Sigmoid colon (tissue), 4 donors: ENCODE results near the gene NXPH4.
A peak's percentile ranks its signal among the peaks of the same experiment; 100 is the strongest.

Experiments
- EP300 ChIP-seq, 4 donors: sonication (generic); formaldehyde crosslinking; IDR thresholded peaks; one replicate each; pipeline ENCODE4 v1.6.1; 2017; ENCODE audit warnings: antibody characterized with exemption in 4 of 4
- POLR2A ChIP-seq, 2 donors: fragments of 450-650 bp; IDR thresholded peaks; one replicate each; pipeline ENCODE4 v1.6.1; 2016; ENCODE audit warnings: antibody characterized with exemption in 2 of 2, mild to moderate bottlenecking in 2 of 2, moderate library complexity in 2 of 2
- POLR2AphosphoS5 ChIP-seq, 4 donors: sonication (generic); formaldehyde crosslinking; IDR thresholded peaks; one replicate each; pipeline ENCODE4 v1.6.1; 2017; ENCODE audit warnings: antibody characterized with exemption in 4 of 4
- TF ChIP-seq, protein P1 (sequence below), 4 experiments: fragments of 450-650 bp in 3 of 4; fragments of 200-600 bp in 1 of 4; IDR thresholded peaks; one replicate each; pipeline ENCODE4 v1.5.1; 2016 to 2019; ENCODE audit warnings: antibody characterized with exemption in 4 of 4, mild to moderate bottlenecking in 3 of 4, moderate library complexity in 2 of 4

DNA sequence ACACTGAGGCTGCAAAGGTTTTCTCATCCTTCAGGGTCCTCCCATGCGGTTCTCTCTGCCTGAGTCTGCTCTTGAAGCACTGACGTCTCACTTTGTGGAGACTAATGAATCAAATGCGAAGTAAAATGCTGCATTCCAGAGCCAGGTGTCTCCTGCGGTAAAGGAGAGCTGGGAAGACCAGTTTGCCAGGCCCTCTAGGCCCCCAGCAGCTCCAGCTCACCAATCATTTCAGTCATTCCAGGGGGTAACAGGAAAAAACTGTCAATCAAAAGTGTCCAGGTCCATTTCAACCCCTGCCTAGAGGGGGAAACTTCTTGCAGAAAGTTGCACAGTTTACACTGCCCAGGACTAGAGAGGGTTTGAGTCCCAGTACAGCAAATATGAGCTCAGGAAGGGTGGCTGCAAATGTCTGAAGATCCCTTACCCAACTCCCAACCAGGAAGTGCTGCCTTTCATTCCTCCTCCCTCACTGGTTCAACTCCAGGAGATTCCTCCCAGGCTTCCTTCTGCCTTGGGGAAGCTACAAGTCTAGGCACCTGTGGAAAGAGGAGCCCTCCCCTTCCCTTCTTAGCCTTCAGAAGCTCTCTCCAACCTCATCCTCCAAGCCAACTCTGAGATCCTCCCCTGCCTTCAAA lies 2.7 kb upstream of the NXPH4 start:
- TF ChIP-seq, protein P1, sequence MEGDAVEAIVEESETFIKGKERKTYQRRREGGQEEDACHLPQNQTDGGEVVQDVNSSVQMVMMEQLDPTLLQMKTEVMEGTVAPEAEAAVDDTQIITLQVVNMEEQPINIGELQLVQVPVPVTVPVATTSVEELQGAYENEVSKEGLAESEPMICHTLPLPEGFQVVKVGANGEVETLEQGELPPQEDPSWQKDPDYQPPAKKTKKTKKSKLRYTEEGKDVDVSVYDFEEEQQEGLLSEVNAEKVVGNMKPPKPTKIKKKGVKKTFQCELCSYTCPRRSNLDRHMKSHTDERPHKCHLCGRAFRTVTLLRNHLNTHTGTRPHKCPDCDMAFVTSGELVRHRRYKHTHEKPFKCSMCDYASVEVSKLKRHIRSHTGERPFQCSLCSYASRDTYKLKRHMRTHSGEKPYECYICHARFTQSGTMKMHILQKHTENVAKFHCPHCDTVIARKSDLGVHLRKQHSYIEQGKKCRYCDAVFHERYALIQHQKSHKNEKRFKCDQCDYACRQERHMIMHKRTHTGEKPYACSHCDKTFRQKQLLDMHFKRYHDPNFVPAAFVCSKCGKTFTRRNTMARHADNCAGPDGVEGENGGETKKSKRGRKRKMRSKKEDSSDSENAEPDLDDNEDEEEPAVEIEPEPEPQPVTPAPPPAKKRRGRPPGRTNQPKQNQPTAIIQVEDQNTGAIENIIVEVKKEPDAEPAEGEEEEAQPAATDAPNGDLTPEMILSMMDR (IDR thresholded peaks at IDR 0.05): no peak
- TF ChIP-seq POLR2A (IDR thresholded peaks at IDR 0.05): no peak
- TF ChIP-seq POLR2AphosphoS5 (IDR thresholded peaks at IDR 0.05): peak in 2 of 4 donors; percentile 1 to 3
- no peak for TF ChIP-seq EP300 (IDR thresholded peaks at IDR 0.05)
